SK-N-SH treated with all-trans-retinoic acid at 6 μM for 48 hours (cell line): Measurements from ENCODE around the gene MLYCD.

Source experiments
- GLIS3 ChIP-seq: fragments of 250-450 bp; sonication (Bioruptor Pico); IDR thresholded peaks from 2 replicates; pipeline ENCODE4 v1.5.0; 2020; ENCODE audit warnings: mild to moderate bottlenecking, moderate library complexity
- ZNF8 ChIP-seq: fragments of 450-650 bp; formaldehyde crosslinking; IDR thresholded peaks from 2 replicates; pipeline ENCODE4 v1.5.0; 2020; ENCODE audit warnings: mild to moderate bottlenecking, moderate library complexity
- TF ChIP-seq, protein P1 (sequence below): fragments of 250-450 bp; sonication (Bioruptor Pico); IDR thresholded peaks from 2 replicates; pipeline ENCODE4 v1.8.0; 2020; ENCODE audit warnings: mild to moderate bottlenecking, moderate library complexity, borderline replicate concordance

DNA sequence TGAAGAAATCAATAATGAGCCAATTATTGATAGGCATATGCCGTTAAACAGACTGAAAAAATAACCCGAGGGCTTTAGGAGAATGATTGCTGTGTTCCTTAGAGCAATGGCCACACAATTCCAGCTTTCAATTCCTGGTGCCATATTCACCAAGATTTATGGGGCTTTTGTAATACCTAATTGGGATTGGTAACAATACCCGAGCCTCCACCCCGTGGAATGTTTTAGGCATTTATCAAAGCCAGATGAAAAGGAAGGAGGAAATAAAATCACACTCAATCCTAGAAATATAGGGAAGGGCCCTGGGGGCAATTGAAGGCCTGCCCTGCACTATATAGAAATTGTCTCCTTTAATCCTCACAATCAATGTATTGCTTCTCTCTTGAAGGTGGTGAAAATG lies 42.1 kb upstream of the MLYCD start:
- TF ChIP-seq, protein P1, sequence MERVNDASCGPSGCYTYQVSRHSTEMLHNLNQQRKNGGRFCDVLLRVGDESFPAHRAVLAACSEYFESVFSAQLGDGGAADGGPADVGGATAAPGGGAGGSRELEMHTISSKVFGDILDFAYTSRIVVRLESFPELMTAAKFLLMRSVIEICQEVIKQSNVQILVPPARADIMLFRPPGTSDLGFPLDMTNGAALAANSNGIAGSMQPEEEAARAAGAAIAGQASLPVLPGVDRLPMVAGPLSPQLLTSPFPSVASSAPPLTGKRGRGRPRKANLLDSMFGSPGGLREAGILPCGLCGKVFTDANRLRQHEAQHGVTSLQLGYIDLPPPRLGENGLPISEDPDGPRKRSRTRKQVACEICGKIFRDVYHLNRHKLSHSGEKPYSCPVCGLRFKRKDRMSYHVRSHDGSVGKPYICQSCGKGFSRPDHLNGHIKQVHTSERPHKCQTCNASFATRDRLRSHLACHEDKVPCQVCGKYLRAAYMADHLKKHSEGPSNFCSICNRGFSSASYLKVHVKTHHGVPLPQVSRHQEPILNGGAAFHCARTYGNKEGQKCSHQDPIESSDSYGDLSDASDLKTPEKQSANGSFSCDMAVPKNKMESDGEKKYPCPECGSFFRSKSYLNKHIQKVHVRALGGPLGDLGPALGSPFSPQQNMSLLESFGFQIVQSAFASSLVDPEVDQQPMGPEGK (CRISPR knock-in tag) = no peak
- no peak for TF ChIP-seq GLIS3 (CRISPR knock-in tag)
- no peak for TF ChIP-seq ZNF8 (CRISPR knock-in tag)
